NT2/D1 (cell line): ENCODE measurements around the gene CNP.
A peak's percentile ranks its signal among the peaks of the same experiment; 100 is the strongest.

Experiments used
- DNase-seq: peaks from one replicate; pipeline ENCODE4 v3.0.0-alpha.2; 2011; ENCODE audit warnings: low read depth, low spot score
- H3K27me3 ChIP-seq: 2 replicates; pipeline ENCODE4 v1.6.0; 2011; ENCODE audit warnings: mild to moderate bottlenecking; ENCODE audit not compliant: insufficient read length, insufficient read depth
- H3K36me3 ChIP-seq: 2 replicates; pipeline ENCODE4 v1.6.1; 2011; ENCODE audit warnings: mild to moderate bottlenecking, low read length, mixed read lengths; ENCODE audit not compliant: insufficient read depth, insufficient read length
- H3K4me1 ChIP-seq: 2 replicates; pipeline ENCODE4 v1.5.1; 2011; ENCODE audit not compliant: insufficient read depth, insufficient read length
- H3K4me3 ChIP-seq: 2 replicates; pipeline ENCODE4 v1.5.1; 2011; ENCODE audit warnings: low read depth; ENCODE audit not compliant: insufficient read length
- H3K9ac ChIP-seq: 2 replicates; pipeline ENCODE4 v1.6.0; 2011; ENCODE audit warnings: low read depth; ENCODE audit not compliant: insufficient read length
- H3K9me3 ChIP-seq: 2 replicates; pipeline ENCODE4 v1.5.1; 2011; ENCODE audit warnings: mild to moderate bottlenecking, low read length; ENCODE audit not compliant: insufficient read depth
- SUZ12 ChIP-seq: IDR thresholded peaks from 2 replicates; pipeline ENCODE4 v1.6.1; 2011; ENCODE audit not compliant: insufficient read length, insufficient read depth; ENCODE audit errors: extremely low read depth
- YY1 ChIP-seq: IDR thresholded peaks from 2 replicates; pipeline ENCODE4 v1.6.1; 2011; ENCODE audit not compliant: insufficient read length, insufficient read depth
- ZNF274 ChIP-seq: IDR thresholded peaks from 2 replicates; pipeline ENCODE4 v1.6.1; 2011; ENCODE audit warnings: mild to moderate bottlenecking, low read depth, low read length

The CNP gene

GRCh38 chr17:41971721-41972523 lies 5.3 kb downstream of the CNP start:
- Histone ChIP-seq H3K9ac (no peak overlapping the region), H3K9me3 (no peaks in the 10 kb centered on the region), H3K36me3 (peaks cover 79% of the 10 kb centered on the region), H3K4me1 (peaks cover 7% of the 10 kb centered on the region), H3K4me3 (no peak overlapping the region), H3K27me3 (no peaks in the 10 kb centered on the region)
- DNase-seq, result no peak
- TF ChIP-seq ZNF274 (no peak), YY1 (no peak), SUZ12 (no peak)

GRCh38 chr17:41972571-41973407 lies 6.2 kb downstream of the CNP start:
- H3K27me3 ChIP-seq, result no peaks in the 10 kb centered on the region
- no peak overlapping the region for H3K4me3 ChIP-seq
- TF ChIP-seq YY1 (no peak), SUZ12 (no peak), ZNF274 (no peak)
- DNase-seq, result no peak
- no peak overlapping the region for H3K9ac ChIP-seq
- H3K4me1 ChIP-seq, result peaks cover 4% of the 10 kb centered on the region
- no peaks in the 10 kb centered on the region for H3K9me3 ChIP-seq
- peaks cover 83% of the 10 kb centered on the region for H3K36me3 ChIP-seq

- no peak for DNase-seq
- Histone ChIP-seq H3K4me3 (no peak overlapping the region), H3K9ac (no peak overlapping the region), H3K9me3 (no peaks in the 10 kb centered on the region), H3K4me1 (no peaks in the 10 kb centered on the region), H3K36me3 (peaks cover 83% of the 10 kb centered on the region), H3K27me3 (no peaks in the 10 kb centered on the region)
- TF ChIP-seq YY1 (no peak), SUZ12 (no peak), ZNF274 (no peak)
Measured at GRCh38 chr17:41973408-41973811, 6.8 kb downstream of the CNP start.

- no peak for DNase-seq
- Histone ChIP-seq H3K4me1 (no peaks in the 10 kb centered on the region), H3K9me3 (no peaks in the 10 kb centered on the region), H3K4me3 (no peak overlapping the region), H3K36me3 (peaks cover 78% of the 10 kb centered on the region), H3K9ac (no peak overlapping the region), H3K27me3 (no peaks in the 10 kb centered on the region)
- TF ChIP-seq ZNF274 (no peak), SUZ12 (no peak), YY1 (no peak)
Measured at GRCh38 chr17:41974031-41974430, 7.4 kb downstream of the CNP start.

GRCh38 chr17:41974658-41975057 lies 8.1 kb downstream of the CNP start:
- no peaks in the 10 kb centered on the region for H3K4me1 ChIP-seq

GRCh38 chr17:41975099-41976083 lies 8.8 kb downstream of the CNP start:
- Histone ChIP-seq H3K9ac (no peak overlapping the region), H3K9me3 (no peaks in the 10 kb centered on the region), H3K36me3 (peaks cover 82% of the 10 kb centered on the region), H3K4me3 (no peak overlapping the region), H3K27me3 (no peaks in the 10 kb centered on the region), H3K4me1 (no peaks in the 10 kb centered on the region)
- TF ChIP-seq ZNF274 (no peak), YY1 (no peak), SUZ12 (no peak)
- no peak for DNase-seq

More at GRCh38 chr17:41974658-41975057, 8.1 kb downstream of the CNP start:
- Histone ChIP-seq H3K4me3 (no peak overlapping the region), H3K9ac (peak overlapping the region; percentile 12), H3K27me3 (no peaks in the 10 kb centered on the region), H3K9me3 (no peaks in the 10 kb centered on the region), H3K36me3 (peaks cover 75% of the 10 kb centered on the region)
- TF ChIP-seq YY1 (no peak), ZNF274 (no peak), SUZ12 (no peak)
- DNase-seq, result no peak
